ENCODE results near the gene ZNF470. TPM values are rescaled to one million over a fixed set of nuclear protein-coding genes. Genes with fewer than 3 reads are reported as not detected.

ZNF470 gene
- total RNA-seq, 4 donors from 2014 or later: 3.4 to 7.1 (median 5.6) TPM

DNA sequence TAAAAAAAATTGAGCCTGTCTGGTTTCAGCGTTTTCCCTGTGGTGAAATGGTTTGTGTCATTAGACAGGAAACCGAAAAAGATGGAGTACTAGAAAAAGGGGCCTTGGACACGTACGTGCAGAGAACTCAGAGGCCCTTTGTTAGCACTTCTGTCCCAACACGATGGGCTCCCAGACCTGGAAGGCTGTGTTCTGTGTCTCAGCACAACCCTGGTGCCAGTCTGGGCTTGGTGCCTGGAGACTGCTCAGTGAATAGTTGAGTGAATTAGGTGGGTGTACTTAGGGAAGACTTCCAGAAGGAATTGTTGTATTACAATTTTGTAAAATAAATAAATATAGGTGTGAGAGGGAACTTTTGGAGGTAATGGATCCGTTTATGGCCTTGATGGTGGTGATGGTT, 36.6 kb downstream of the ZNF470 start:
- H3K36me3 ChIP-seq: no peaks in the 10 kb centered on the region
- no peak for DNase-seq
- 88% methylated on average over 6 of the region's 6 CpGs for WGBS, 2 donors
- no peak overlapping the region for H3K27ac ChIP-seq
- no peak for TF ChIP-seq POLR2A (IDR thresholded peaks at IDR 0.05)
- TF ChIP-seq, protein P1, sequence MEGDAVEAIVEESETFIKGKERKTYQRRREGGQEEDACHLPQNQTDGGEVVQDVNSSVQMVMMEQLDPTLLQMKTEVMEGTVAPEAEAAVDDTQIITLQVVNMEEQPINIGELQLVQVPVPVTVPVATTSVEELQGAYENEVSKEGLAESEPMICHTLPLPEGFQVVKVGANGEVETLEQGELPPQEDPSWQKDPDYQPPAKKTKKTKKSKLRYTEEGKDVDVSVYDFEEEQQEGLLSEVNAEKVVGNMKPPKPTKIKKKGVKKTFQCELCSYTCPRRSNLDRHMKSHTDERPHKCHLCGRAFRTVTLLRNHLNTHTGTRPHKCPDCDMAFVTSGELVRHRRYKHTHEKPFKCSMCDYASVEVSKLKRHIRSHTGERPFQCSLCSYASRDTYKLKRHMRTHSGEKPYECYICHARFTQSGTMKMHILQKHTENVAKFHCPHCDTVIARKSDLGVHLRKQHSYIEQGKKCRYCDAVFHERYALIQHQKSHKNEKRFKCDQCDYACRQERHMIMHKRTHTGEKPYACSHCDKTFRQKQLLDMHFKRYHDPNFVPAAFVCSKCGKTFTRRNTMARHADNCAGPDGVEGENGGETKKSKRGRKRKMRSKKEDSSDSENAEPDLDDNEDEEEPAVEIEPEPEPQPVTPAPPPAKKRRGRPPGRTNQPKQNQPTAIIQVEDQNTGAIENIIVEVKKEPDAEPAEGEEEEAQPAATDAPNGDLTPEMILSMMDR (IDR thresholded peaks at IDR 0.05): no peak
- no peak overlapping the region for H3K4me3 ChIP-seq (replicated peaks in 1 of 3)
- intact Hi-C loops (cut with DNase I): no loop called here
- no peaks in the 10 kb centered on the region for H3K9me3 ChIP-seq
- H3K4me1 ChIP-seq: no peaks in the 10 kb centered on the region
- no peaks in the 10 kb centered on the region for H3K27me3 ChIP-seq

DNA sequence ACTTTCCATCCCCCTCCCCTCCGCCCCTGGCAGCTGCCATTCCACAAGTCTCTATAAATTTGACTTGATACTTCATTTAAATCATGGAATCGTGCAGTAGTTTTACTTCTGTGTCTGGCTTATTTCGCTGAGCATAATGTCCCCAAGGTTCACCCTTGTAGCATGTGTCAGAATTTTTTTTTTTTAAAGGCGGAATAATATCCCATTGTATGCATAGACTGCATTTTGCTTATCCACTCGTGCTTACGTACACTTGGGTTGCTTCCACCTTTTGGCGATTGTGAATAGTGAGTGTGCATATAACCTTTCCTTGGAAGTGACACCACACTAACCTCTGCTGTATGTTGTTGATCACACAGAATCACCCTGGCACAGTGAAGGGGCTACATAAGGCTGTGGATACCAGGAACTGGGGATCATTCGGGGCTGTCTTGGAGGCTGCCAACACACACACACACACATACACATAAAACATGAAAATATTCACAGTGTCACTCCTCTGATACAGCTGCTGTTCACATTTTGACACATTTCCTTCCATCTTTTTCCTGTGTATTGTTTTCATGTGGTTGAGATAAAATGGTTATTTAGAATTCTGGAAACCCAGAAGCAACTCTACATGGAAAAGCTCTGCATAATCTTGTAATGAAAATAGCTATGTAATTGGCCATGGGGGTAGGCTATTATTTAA, 41.2 kb downstream of the ZNF470 start:
- Histone ChIP-seq H3K36me3 (no peaks in the 10 kb centered on the region), H3K27ac (no peak overlapping the region), H3K4me1 (no peaks in the 10 kb centered on the region), H3K4me3 (replicated peaks in 1 of 3) (no peak overlapping the region), H3K9me3 (no peaks in the 10 kb centered on the region), H3K27me3 (no peaks in the 10 kb centered on the region)
- WGBS, 2 donors: 71 to 83% methylated on average over 8 of the region's 8 CpGs
- DNase-seq: no peak
- TF ChIP-seq, protein P1 (IDR thresholded peaks at IDR 0.05): no peak
- no peak for TF ChIP-seq POLR2A (IDR thresholded peaks at IDR 0.05)
- intact Hi-C loops (cut with DNase I): no loop called here

DNA sequence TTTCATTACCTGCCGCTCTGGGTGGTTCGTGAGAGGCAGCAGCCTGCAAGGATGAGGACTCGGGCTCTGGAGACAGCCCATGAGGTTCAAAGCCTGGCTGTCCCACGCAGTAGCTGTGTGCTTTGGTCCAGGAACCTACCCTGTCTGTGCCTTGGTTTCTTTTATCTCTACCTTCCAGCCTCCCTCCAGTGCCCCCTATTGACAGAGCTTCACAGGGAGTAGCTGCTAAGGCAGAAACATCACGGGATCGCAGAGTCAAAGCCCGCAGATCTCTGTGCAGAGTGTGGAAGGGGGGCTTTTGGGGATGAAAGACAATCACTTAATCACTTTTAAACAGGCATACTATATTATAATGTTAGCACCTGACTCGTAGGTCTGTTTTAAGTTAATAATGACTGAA, 44.0 kb downstream of the ZNF470 start:
- Histone ChIP-seq H3K27me3 (no peaks in the 10 kb centered on the region), H3K27ac (no peak overlapping the region), H3K4me1 (no peaks in the 10 kb centered on the region), H3K36me3 (no peaks in the 10 kb centered on the region), H3K4me3 (replicated peaks in 1 of 3) (no peak overlapping the region), H3K9me3 (no peaks in the 10 kb centered on the region)
- WGBS, 2 donors: 75% methylated on average over 8 of the region's 8 CpGs
- DNase-seq: no peak
- intact Hi-C loops (cut with DNase I): no loop called here
- no peak for TF ChIP-seq POLR2A (IDR thresholded peaks at IDR 0.05)
- TF ChIP-seq, protein P1 (IDR thresholded peaks at IDR 0.05): no peak

DNA sequence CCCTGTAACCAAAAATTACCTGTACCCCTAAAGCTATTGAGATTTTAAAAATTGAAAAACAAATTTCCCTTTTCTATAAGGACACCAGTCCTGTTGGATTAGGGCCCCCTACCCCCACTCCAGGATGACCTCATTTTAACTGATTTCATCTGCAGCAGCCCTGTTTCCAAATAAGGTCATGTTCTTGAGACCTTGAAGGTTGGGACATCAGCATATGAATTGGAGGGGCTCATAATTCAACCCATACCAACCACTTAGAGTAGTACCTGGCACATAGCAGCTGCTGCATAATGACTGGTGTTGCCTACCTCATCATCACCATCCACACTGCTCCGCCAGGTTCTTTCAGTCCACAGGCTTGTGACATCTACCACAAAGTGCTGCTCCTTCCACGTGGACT, 45.5 kb downstream of the ZNF470 start:
- Histone ChIP-seq H3K4me1 (no peaks in the 10 kb centered on the region), H3K4me3 (replicated peaks in 1 of 3) (no peak overlapping the region), H3K36me3 (no peaks in the 10 kb centered on the region), H3K27me3 (no peaks in the 10 kb centered on the region), H3K9me3 (no peaks in the 10 kb centered on the region), H3K27ac (no peak overlapping the region)
- DNase-seq: no peak
- intact Hi-C loops (cut with DNase I): no loop called here
- 90 to 94% methylated on average over 2 of the region's 2 CpGs for WGBS, 2 donors
- TF ChIP-seq, protein P1 (IDR thresholded peaks at IDR 0.05): no peak
- TF ChIP-seq POLR2A (IDR thresholded peaks at IDR 0.05): no peak

DNA sequence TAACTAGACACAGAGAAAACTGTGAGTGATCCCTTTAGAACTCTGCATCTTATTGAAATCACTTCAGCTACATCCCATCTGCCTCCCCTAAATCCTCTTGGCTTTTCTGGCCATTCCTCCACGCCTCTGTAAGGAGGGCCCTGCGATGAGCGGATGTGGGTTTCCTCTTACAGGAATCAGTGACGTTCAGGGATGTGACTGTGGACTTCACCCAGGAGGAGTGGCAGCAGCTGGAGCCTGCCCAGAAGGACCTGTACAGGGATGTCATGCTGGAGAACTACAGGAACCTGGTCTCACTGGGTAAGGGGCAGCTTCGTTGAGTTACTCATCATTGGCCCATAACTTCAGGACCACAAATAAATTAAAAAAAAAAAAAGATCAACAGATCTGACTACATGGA, 46.4 kb downstream of the ZNF470 start:
- Histone ChIP-seq H3K9me3 (no peaks in the 10 kb centered on the region), H3K27me3 (no peaks in the 10 kb centered on the region), H3K27ac (no peak overlapping the region), H3K4me1 (no peaks in the 10 kb centered on the region), H3K36me3 (no peaks in the 10 kb centered on the region), H3K4me3 (replicated peaks in 1 of 3) (no peak overlapping the region)
- WGBS, 2 donors: 90 to 92% methylated on average over 5 of the region's 5 CpGs
- TF ChIP-seq POLR2A (IDR thresholded peaks at IDR 0.05): no peak
- TF ChIP-seq, protein P1 (IDR thresholded peaks at IDR 0.05): no peak
- intact Hi-C loops (cut with DNase I): no loop called here
- DNase-seq: no peak
